Daoy (cell line): Measurements from ENCODE around the gene POP5. TPM values are rescaled to one million over a fixed set of nuclear protein-coding genes. Genes with fewer than 3 reads are reported as not detected.
A peak's percentile ranks its signal among the peaks of the same experiment; 100 is the strongest.

Source experiments
- DNase-seq: peaks from one replicate; pipeline ENCODE4 v3.0.0-alpha.2; 2015; ENCODE audit warnings: low read depth
- total RNA-seq: library from RNA; depleted of rRNA; stranded (reverse); fragments of >200 nt; shearing (Covaris generic); gene quantifications from 2 replicates; pipeline ENCODE4 v1.2.3, GENCODE V29; 2014

POP5 gene
- total RNA-seq, 1 experiment from 2014 or later: 96.8 TPM

DNA sequence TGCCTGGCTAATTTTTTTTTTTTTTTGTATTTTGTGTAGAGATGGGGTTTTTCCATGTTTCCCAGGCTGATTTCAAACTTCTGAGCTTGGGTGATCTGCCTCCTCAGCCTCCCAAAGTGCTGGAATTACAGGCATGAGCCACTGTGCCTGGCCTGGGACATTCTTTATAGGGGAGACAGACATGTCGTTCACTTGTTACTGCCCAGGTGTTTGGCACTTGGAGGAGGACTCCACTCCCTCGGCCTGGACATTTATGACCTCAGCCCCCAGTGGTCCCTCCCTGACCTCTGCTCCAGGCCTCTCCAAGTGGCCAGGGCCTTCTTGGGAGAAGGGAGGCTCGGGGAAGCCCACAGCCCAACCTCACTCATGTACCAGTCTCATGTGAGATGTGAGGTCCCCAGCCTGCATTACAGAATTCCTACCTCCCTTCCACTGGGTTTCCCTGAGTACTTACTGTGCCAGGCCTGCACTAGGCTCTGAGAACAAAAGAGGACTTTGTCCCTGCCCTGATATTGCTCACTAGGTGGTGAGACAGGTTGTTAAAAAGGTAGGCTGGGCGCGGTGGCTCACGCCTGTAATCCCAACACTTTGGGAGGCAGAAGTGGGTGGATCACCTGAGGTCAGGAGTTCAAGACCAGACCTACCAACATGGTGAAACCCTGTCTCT, 9.7 kb upstream of the POP5 start:
- DNase-seq: no peak

DNA sequence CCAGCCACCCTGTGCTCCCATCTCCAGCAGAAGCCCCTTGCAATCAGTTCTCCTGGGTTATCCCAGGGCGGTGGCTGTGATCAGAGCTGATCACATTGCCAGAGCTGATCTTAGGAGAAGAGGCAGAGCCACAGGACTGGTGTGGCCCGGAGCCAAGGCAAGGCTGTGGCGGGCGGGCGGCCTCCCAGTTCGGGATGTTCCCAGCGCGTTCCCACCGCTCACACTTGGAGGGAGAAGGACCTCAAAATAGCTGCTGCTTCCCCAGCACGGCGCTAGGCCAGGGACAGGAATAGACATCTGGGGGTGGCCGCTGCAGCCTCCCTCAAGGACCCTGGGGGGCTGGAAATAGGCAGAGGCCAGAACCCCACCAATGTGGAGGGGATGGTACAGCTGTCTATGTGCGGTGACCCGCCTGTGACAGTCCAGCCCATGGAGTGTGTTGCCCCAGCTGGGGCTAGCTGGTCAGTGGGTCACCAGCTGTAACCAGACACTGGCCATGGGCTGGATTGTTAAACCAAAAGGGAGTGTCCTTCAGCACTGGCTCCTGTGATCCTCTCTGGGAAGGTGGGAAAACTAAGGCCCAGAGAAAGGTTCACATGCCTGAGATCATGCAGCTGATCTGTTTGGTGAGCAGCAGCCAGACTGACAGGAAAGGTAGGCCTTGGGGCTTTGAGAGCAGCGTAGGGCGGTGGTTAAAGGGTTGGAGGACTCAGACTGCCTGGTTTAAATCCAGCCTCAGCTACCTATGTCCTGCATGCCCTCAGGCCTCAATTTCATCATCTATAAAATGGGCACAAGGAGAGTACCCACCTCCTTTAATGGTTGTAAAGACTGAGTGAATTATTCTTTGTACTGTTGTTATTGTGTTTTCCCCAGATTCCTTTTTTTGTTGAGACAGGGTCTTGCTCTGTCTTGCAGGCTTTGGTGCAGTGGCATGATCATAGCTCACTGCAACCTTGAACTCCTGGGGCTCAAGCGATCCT, 8.0 kb upstream of the POP5 start:
- DNase-seq: no peak

DNA sequence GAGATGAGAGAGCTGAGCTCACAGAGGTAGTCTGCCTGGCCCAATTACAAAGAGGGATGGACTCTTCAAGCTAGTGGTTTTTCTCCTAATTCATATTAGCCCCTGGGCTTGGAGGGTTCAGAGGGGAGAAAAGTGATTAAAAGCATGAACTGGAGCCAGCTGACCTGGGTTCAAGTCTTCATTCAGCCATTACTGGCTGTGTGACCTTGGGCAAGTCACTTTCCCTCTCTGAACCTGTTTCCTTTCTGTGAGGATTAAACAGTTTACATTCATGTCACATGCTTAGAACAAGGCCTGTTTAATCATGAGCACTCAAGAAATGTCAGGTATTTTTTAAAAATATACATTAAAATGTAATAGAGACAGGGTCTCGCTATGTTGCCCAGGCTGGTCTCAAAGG, 7.2 kb upstream of the POP5 start:
- DNase-seq: no peak

DNA sequence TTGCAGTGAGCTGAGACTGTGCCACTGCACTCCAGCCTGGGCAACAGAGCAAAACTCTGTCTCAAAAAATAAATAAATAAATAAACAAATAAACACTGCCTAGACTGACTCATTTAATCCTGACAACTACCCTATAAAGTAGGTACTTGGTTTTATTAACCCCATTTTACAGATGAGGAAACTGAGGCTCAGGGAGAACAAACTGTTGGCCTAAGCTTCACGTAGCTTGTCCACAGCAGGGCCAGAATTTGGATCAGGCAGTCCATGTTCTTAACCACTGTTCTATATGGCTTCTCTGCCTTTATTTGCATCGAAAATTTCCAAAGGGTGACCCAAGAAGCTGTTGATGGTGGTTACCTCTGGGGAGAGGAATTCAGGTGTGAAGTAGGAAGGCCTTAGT, 5.7 kb upstream of the POP5 start:
- DNase-seq: no peak

DNA sequence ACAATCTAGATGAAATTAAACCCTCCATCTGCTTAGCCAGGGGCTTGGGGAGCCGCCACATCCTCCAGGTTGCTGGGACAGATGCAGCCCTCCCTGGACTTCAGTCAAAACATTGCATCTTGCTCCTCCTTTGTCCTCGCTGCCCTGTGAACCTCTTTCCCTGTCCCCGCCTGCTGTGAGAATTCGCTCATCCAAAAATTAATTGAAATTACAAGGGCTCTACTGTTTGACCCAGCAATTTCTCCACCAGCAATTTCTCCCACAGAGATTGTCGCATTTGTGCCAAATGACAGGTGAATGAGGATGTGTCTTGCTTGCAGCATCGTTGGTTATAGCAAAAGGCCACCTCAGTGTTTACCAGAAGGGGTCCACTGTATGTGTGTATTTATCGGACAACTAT, 5.0 kb upstream of the POP5 start:
- no peak for DNase-seq

DNA sequence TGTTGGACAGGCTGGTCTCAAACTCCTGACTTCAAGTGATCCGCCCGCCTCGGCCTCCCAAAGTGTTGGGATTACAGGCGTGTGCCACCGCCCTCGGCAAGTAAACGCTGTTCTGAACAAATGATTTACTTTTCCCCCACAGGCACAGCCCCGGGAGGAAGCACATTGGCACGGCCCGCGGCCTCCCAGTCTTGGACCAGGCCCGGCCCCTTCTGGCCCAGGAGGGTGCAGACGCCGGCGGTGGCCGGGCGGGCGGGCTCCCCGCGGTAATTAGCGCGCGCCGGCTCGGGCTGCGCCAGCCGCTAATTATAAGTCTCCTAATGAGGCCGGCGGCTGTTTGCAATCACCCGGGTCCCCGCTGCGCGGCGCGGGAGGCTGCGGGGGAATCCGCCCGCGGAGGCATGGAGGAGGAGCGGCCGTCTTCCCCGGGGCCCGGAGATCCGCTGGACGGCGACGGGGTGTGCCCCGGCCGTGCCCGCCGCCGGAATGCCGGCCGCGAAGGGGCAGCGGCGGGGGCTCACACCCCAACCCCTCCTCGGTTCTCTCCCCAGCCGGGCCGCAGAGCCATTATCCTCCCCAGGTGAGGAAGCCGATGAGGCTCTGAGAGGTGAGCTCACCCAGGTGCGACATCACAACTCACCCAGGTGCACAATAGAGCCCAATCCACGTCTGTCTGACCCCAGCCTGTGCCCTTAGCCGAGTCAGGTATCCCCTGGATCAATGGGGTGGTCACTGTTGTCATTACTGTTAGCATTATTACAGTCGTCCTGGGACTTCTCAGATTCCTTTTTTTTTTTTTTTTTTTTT, 3.3 kb upstream of the POP5 start:
- DNase-seq: peak; percentile 58

DNA sequence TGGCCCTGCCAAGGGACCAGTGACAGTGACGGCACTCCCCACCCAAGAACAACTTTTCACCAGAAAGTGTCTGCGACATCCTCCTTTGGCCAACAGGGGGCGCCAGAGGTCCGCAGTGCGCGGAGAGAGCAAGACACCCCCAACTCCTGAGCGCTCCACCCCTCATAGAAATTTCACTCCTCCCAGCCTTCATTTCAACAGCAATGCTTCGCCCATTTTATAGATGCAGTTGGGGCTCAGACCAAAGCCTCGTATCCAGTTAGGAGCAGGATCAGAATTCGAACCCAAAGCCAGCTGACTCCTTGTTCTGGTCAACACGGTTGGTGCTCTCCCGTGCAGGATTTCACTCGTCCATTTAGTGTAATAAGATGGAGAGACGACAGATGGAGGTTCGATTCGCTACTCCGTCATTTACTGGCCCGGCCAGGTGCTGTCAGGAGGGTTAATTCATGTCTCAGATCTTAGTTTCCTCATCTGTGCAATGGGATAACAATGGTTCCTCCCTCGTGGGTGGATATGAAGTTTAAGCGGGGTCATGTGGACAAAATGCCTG, 2.4 kb upstream of the POP5 start:
- DNase-seq: peak; percentile 78

DNA sequence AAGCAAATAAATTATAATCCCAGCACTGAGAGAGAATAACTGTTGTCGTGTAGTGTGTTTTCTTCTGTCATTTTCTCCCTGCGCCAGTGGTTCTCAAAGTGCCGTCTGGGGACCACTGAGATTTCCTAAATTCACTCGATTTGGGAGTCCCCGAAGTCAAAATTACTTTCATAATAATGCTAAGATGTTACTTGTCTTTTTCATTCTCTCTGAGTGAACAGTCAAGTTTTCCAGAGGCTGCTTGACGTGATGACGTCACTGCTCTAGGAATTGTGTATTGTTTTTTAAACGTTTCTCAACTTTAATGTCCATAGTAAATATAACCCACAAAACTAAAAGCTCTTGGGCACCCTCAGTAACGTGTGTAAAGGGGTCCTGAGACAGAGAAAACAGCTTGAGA, 796 bp upstream of the POP5 start:
- no peak for DNase-seq

DNA sequence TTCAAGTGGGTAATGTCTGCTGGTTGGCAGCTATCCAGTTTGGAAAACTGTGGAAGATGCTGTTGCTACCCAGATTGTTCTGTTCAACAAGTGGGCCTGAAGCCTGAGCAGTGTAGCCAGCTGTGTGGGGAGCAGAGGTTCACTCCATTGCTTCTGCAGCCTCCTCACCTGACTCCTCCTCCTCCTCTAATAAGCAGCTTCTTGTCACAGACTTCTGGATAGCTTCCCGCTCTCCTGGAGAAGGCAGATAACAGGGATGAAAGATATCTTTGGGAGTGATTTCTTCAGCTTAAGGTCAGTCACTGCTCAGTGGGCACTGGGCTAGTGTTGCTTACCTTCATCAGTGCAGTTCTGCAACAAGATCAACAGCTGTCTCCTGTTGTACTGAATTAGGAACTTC, 2.0 kb downstream of the POP5 start:
- no peak for DNase-seq

DNA sequence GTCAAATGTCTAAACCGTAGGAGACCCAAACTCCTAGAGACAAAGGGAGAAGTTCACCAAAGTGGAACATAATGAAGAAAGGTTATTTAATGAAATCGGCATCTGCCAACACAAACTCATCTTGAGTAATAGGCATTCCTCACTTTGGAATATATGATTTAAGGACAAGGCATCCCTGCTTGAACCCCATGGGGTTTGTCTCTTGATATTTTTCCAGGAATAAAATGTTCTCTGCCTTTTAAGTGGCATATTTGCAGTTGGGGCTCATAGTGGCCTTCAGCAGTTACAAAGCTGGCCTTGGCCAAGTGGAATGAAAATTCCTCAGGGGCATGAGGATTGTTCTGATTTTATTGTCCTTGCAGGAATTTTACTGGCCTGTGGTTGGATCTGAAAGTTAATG, 7.1 kb downstream of the POP5 start:
- no peak for DNase-seq

DNA sequence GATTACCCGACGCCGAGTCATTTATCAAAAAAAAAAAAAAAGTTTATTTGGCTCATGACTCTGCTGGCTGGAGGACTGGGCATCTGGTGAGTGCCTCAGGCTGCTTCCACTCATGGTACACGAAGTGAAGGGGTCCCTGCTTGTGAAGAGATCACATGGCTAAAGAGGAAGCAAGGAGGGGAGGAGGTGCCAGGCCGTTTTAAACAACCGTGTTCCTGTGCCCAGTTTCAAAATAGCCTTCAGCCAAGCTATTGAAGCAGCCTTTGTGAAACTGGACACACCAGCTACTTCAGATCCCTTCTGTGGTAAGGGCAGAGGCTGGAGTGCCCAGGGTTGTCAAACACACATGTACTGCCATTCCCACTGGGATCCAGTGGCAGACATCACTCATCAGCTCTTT, 7.6 kb downstream of the POP5 start:
- no peak for DNase-seq

DNA sequence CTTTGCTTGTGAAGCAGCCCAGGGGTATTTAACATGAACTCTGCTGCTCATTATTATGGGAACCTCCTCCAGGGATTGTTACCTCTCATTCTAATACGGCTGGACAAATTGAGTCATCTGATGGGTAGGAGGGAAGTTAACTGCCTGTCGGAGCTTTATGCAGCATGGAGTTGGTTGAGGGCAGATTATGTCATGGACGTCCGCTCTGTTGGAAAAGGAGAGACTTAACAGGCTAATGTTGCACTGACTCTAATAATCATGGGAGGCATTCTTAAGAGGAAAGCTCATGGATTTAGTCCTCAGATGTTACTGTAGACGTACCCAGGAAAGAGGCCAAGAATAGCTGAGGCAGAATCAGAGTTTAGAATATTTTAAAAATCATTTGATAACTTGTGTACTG, 9.9 kb downstream of the POP5 start:
- DNase-seq: no peak

DNA sequence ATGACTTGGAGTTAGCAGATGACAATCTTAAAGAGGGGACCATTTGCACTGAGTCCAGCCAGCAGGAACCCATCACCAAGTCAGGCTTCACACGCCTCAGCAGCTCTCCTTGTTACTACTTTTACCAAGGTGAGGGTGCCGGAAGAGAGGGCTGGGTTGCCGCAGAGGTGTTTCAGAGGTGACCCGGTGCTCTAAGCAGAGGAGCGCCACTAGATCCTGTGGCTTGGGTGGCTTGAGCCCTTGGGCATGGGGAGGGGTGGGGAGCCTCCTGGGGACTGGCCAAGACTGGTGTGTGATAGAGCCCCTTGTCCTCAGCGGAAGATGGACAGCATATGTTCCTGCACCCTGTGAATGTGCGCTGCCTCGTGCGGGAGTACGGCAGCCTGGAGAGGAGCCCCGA, 17.7 kb downstream of the POP5 start:
- DNase-seq: no peak

DNA sequence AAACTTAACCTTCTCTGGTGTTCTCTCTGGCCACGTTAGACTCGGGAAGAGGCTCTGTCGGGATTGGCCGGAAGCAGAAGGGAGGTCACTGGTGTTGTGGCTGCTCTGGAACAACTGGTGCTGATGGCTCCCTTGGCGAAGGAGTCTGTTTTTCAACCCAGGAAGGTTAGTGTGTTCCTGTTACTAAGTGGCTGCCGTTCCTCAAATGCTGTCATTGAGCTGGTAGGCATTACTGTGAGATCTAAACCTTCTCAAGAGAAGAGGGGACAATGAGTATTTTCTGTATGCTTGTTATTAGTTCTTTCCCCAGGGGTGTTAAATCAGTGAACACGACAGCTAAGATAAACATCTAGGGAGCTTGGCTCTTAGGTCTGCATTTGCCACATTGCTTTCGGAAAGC, 18.3 kb downstream of the POP5 start:
- no peak for DNase-seq

DNA sequence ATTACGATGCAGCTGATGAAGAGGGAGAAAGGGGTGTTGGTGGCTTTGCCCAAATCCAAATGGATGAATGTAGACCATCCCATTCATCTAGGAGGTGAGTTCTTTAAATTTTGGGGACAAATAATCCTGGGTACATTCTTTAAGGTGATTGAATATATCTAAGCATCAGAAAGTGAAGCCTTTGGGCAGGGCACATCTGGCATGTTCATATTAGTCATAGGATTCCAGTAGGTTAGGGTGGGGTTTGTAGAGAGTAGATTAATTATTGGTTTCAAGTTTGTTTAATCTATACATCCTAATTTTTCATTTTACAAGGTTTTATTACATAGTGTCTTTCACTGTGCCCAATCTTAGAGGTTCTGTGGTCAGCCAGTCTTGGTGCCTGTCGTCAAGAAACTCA, 23.6 kb downstream of the POP5 start:
- DNase-seq: no peak

DNA sequence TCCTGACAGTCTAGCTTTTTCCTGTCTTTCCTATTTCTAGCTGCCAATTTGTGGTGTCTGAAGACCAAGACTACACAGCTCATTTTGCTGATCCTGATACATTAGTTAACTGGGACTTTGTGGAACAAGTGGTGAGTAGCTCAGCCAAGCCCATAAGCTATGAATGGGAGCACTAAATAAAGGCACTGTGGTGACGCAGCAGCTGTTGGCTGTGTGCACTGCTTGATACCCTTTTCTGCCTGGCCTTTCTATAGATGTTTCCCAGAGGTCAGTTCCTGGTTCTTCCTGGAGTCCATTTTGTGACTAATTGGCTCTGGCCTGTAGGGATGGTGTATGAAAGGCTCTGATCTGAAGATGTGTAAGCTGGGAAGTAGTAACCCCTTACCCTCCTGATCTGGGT, 26.5 kb downstream of the POP5 start:
- DNase-seq: no peak

DNA sequence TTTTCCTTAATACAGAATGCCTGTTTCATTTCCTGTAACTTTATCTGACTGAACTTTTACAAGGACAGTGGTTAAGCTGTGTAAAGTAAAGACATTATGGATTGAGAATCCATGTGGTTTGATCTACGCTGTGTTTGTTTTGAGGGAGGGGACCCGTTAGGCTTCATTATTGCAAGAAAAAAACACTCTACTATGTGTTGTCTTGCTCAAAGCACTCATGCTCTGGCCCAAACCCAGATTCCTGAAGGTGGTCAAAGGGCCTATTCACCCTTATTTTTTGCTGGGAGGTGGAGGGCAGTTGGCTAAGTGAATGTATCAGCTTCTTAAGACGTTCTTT, 35.2 kb downstream of the POP5 start:
- no peak for DNase-seq

DNA sequence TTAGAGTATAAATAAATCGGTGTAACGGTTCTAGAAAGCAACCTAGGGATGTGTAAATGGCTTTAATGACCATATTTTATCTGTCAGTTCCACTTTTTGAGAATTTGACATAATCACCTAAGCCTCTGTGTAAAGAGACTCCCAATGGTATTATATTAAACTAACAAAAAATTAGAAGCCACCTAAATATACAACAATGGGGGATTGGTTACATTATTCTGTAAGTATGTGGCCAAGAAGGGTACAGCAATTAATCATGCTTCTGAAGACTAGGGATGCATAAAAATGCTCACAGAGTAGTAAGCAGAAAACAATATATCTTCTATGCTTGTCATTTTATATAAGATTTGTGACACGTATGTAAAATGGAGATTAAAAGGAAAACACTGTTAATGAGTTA, 36.5 kb downstream of the POP5 start:
- DNase-seq: no peak

DNA sequence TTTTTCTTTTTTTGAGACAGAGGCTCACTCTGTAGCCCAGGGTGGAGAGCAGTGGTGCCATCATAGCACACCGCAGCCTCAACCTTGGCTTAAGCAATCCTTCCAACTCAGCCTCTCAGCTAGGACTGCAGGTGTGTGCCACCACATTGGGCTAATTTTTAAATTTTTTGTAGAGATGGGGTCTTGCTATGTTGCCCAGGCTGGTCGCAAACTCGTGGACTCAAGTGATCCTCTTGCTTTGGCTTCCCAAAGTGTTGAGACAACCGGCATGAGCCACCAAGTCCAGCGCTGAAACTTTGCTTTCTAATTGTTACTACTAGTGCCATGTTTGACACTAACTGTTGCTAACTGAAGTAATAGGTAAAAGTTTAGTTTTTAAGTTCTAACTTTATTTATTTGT, 39.0 kb downstream of the POP5 start:
- no peak for DNase-seq

DNA sequence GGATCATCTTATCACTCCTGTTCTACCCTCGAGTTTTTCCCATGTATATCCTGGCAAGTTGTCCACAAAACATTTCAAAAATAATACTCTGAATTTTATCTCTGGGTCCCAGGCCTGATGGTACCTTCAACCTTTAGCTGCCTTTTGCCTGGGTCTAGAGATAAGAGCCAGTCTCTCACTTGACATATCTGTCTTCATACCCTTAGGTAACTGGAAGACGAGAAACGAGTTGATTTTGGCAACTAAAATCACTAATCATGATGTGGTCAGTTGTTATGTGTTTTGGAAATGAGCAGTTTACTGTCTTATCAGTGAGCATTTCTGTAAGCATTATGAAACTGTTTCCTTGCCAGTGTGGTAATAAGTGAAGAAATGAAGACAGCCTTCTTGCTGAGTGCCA, 40.8 kb downstream of the POP5 start:
- DNase-seq: no peak

DNA sequence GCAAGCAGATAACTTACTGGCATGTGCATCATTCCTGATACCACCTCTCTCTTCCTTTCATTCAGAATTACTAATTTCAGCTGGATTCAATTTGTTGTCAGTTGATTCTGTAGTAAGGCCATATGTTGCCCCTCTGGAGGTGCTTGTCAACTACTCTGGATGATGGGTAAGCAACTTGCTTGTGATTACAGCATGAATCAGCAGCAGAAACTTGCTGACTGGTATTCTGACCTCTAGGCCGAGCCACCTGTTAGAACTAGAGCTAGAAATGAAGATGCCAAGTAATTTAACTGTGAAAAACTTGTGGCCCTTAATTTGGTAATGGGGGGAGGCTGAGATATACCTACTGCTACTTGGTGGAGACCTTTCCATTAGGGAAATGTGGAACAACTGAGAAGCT, 41.9 kb downstream of the POP5 start:
- no peak for DNase-seq
